Activated effector memory CD4-positive, alpha-beta T cell treated with anti-CD3 and anti-CD28 coated beads, Interleukin-2, amount 50 U/mL, for 16 hours (primary cell): Measurements from ENCODE around the gene CCDC97.
"Not testable (repeated sequence)": the region's sequence is repeated elsewhere in the genome, so short reads cannot be mapped to it uniquely, and the experiment has no call there.

Source experiments
- DNase-seq: peaks from one replicate; pipeline ENCODE4 v3.0.0-alpha.2; 2020

The CCDC97 gene

DNA sequence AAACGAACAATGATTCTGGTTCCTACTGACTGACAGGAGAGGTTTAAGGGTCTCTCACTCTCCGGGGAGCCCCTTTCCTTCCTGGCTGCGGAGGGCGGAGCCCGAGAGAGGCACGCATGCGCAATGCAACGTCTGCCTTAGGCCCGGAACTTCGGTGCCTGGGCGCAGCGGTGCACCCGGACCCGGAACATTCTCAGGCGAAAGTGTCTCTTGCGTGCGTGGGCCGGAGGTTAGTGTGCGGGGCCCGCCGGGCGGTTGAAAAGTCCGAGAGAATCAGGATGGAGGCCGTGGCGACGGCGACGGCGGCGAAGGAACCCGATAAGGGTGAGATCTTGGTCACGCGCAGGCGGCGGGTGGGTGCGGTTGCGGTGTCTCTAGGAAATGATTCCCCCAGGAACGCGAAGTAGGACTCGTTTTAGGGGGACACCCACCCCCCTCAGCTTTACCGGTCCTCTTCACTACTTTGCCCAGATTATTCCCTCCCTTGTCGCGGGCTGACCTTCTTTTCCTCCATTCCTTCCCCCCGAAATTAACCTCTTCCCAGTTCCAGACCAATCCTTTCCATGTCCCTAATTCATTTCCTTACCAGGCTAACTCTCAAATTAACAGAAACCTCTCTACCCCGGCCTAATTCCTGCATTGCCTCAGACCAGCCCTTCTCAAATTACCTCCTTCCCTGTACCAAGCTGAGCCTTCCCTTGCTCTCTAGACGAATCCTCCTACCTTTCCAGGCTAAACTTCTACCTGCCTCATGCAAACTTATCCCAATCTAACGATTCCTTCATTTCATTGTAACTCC lies at the start of gene CCDC97:
Gene CCDC97, plus strand, starts transcription at position 140 of the 799 bp plus-strand sequence. Its CDS starts 139 bp downstream, at position 279.
- DNase-seq, result peak; percentile 96

- no peak for DNase-seq
These were observed 48.3 kb upstream of the CCDC97 start for GRCh38 chr19:41261474-41262190.

DNA sequence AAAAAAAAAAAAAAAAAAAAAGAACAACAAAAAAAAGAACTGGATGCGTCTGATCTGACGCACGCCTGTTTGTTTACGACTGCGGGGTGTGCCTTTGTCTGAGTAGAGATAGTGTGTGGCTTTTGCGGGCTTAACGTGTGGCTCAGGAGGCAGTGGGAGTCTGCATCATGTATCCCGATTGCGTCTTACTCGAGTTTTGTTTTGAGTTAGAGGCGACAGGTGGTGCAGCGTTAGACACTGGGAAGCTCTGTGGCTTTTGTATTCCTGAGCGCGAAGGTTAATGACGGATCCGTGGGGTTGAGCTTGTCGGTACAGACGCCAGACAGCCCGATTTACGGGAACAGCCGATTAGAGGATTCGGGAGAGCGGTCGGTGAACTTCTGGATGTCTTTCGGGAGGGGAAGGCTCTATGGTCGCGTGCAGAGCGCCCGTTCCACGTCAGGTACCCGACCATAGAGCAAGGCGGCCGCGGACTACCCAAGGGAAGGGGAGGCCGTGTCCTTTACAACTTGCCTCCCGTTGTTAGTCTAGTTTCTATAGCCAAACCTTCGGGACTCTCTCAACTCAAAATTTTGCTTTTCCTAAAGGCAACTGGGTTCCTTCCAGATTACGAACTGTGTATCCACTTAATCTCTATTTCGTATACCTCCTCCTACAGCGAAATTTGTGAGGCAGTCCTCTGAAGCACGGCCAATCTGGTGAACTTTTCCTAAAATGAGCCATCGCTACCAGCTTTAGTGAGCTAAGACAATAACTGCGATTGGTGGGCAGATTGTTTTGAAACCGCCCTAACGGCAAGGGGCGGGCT lies 46.7 kb upstream of the CCDC97 start:
- peak; percentile 94 for DNase-seq

- DNase-seq, result peak; percentile 99
These were observed 46.0 kb upstream of the CCDC97 start, which contains the start of gene HNRNPUL1 for GRCh38 chr19:41263850-41264580. Gene HNRNPUL1 (plus strand): TSS chr19:41264372. CDS start chr19:41264504, 132 bp downstream.

GRCh38 chr19:41264581-41265394 lies 45.2 kb upstream of the CCDC97 start:
- peak; percentile 84 for DNase-seq

GRCh38 chr19:41265395-41266153 lies 44.4 kb upstream of the CCDC97 start:
- DNase-seq, result peak; percentile 66

- no peak for DNase-seq
These were observed 40.9 kb upstream of the CCDC97 start for GRCh38 chr19:41269055-41269454.

GRCh38 chr19:41269571-41269970 lies 40.4 kb upstream of the CCDC97 start:
- no peak for DNase-seq

- no peak for DNase-seq
These were observed 36.9 kb upstream of the CCDC97 start for GRCh38 chr19:41273076-41273475.

GRCh38 chr19:41274802-41275201 lies 35.2 kb upstream of the CCDC97 start:
- DNase-seq, result no peak

- DNase-seq, result no peak
These were observed 33.7 kb upstream of the CCDC97 start for GRCh38 chr19:41276231-41276630.

- DNase-seq, result no peak
These were observed 31.5 kb upstream of the CCDC97 start for GRCh38 chr19:41278478-41278877.

- no peak for DNase-seq
These were observed 21.1 kb upstream of the CCDC97 start for GRCh38 chr19:41288673-41289530.

GRCh38 chr19:41289814-41290213 lies 20.2 kb upstream of the CCDC97 start:
- not testable (repeated sequence) for DNase-seq

DNA sequence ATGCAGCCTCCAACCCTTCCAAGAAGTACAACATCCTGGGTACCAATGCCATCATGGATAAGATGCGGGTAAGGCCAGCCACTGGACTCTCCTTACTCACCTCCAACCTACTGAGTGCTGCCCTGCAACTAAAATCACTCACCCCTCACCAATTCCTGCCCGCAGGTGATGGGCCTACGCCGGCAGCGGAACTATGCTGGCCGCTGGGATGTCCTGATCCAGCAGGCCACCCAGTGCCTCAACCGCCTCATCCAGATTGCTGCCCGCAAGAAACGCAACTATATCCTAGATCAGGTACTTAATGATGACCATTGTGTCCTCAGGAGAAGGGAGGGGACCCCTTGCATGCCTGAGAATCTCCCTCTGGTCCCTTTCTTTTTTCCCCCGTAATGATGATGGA lies 15.6 kb upstream of the CCDC97 start:
- no peak for DNase-seq

DNA sequence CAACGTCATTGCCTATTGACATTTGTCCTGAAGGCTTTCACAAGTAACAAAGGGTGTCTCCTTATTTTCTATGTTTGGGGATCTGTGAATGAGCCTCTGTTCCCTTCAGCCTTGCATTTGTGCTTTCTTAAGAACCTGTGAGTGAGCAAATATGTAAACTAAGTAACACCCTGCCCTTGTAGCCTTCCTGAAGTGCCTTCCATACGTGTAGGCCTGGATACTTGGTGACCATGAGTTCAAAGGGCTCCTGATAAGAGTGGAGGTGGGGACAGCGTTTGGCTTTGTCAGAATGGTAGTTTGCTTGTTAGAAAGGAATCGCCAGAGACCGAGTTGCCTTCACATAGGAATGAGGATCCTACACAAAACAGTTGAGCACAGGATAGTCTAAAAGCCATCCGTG lies 14.5 kb upstream of the CCDC97 start:
- DNase-seq, result no peak

GRCh38 chr19:41296433-41296871 lies 13.5 kb upstream of the CCDC97 start:
- DNase-seq, result peak; percentile 66

DNA sequence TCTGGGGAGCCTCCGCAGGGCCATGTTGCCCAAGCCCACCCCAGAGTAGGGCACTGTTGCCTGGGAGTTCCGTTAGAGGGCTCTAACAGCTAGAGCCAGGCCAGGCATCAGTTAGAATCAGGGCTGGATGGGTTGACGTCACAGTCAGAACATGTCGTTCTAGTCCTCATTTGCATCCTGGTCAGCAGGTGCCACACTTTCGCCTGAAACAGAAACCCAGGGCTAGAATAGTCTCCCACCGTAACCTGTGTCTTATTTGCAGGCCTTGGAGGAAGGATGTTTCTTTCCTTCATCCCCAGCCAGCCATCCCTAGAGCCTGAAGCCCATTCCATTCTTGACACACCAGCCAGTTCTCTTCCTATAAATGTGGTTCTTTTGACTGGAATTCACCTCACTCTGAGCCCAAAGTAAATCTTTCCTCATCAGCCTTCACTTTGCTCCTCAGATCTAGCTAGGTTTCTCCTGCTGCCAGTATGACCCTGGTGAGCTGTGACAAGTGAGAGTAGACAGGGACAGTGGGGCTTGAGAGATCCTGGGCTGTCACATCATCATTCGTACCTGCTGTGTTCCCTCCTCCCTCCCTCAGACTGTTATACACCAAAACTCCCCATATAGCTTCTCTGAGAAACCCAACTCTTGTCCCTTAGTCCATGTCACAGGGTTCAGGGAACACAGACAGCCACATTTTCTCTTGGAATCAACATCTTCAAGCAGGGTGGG lies 12.2 kb upstream of the CCDC97 start:
- DNase-seq, result peak; percentile 72
